GM18505 (cell line): ENCODE data around the gene NEIL1.
"Not testable (repeated sequence)": the region's sequence is repeated elsewhere in the genome, so short reads cannot be mapped to it uniquely, and the experiment has no call there.

Source experiments
- ATAC-seq: cut with Tn5 transposase; IDR thresholded peaks from one replicate; pipeline ENCODE4 v1.9.1; 2021; ENCODE audit not compliant: unreplicated experiment
- POLR2A ChIP-seq: IDR thresholded peaks from 4 replicates; pipeline ENCODE4 v1.6.1; 2011; ENCODE audit warnings: borderline replicate concordance; ENCODE audit not compliant: insufficient read depth, insufficient read length; ENCODE audit errors: extremely low read depth

The NEIL1 gene

DNA sequence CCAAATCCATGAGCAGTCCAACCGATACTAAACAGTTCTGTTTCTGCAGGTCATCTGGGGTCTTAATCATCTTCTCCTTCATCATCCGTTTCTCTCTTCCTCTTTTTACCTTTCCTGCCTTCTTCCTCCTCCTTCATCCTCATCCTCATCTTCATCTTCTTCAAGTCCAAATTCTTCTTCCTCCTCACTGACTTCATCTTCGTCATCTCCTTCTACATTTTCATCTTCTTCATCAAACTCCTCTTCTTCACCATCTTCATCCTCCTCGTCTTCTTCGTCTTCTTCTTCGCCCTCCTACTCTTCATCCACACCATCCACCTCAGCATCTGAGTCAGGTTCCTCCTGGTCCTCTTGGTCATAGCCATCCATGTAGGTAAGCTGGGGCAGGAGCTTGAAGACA lies 25.1 kb upstream of the NEIL1 start:
- no peak for TF ChIP-seq POLR2A
- ATAC-seq: no peak

DNA sequence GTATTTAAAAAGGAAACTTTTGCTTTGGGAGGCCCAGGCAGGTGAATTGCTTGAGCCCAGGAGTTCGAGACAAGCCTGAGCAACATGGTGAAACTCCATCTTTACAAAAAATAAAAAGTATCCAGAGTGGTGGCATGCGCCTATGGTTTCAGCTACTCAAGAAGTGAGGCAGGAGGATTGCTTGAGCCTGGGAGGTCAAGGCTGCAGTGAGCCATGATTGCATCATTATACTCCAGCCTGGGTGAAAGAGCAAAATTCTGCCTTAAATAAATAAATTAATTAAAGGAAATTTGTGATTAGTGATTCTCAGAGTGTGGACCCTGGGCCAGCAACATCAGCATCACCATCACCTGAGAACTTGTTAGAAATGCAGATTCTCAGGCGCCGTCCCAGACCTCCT lies 20.9 kb upstream of the NEIL1 start:
- ATAC-seq: no peak
- no peak for TF ChIP-seq POLR2A

DNA sequence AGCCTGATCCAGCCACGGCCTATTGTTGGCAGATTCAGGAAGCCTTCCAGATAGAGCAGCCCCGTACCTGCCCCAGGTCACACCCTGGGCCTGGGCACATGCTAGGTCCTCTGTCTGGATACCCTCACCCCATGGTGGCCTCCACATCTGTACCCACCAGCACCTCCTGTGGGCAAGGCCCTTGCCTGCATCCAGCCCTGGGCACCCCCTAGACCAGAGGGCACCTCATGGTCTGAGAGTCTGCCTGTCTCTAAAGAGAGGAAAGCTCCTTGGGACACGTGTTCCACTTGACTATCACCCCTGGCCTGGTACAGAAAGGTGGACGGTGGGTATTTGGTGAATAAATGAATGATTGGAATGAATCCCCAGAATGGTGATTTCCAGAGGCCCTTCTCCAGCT lies 19.8 kb upstream of the NEIL1 start:
- no peak for ATAC-seq

DNA sequence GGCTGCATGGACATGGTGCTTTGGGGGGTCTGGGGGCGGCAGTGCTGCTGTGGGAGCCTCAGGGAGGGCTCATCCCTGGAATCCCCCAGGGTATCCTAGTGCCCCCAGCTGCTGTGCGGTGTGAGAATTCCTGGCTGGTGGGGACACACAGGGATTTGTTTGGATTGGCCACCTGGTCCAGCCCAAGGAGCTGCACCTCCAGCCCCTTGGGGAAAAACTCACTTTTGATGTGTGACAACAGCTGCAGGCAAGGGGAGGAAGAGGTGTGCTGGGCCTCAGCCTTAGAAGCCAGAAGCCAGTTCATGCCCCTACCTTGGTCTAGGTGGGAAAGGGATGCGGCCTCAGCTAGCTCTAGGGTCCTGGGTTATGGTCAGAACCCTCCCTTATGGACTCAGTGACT lies 19.3 kb upstream of the NEIL1 start:
- no peak for ATAC-seq
- TF ChIP-seq POLR2A: no peak

More for the DNA sequence above, 19.8 kb upstream of the NEIL1 start:
- TF ChIP-seq POLR2A: no peak

DNA sequence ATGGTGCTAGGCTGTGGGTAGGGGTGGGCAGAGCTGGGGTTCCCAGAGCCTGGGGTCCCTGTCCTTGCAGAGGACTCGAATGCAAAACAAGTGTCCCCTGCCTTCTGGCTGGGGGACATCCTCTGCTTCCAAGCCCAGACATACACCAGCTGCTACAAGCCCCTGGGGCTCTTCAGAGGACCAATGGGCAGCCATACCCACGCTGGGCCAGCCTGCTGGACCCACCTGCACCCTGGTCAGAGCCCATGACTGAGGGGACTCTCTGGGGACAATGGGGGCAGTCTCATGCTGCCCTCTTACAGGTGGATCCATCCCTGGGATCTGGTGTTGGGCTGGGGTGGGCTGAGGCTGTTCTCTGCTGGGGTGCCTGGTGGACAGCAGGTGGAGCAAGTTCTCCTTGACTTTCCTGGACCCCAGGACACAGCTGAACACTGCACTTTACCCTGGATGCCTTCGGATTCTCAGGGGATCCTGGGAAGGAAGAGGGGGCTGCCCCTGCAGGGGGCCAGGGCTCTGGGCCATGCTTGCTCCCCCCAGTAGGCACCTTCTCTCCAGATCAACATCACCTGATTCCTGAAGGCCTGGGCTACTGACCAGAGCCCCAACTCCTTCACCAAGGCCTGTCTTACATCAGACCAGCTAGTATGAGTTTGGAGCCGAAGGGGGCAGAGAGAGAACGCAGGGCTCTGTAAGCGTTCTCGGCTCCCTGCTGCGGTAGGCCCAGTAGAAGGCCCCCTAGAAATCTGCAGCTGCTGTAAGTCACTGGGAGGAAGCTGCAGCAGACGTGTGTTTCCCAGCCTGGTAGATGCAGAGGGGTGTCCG lies 18.1 kb upstream of the NEIL1 start:
- no peak for TF ChIP-seq POLR2A
- no peak for ATAC-seq

DNA sequence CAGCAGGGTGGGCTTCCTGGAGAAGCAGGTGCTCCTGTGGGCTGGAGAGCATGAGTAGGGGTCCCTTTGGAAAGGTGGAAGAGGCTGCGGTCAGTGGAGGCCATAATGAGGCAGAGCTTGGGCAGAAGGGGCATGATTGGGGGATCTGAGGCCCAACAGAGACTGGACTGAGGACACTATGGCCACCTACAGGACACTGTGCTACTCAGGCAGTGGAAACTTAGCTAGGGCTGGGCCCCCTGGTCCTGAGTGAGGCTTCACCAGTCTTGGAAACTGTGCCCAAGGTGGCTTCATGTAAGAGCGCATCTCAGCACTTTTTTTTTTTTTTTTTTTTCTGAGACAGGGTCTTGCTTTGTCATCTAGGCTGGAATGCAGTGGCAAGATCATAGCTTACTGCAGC lies 17.3 kb upstream of the NEIL1 start:
- no peak for TF ChIP-seq POLR2A
- ATAC-seq: no peak

DNA sequence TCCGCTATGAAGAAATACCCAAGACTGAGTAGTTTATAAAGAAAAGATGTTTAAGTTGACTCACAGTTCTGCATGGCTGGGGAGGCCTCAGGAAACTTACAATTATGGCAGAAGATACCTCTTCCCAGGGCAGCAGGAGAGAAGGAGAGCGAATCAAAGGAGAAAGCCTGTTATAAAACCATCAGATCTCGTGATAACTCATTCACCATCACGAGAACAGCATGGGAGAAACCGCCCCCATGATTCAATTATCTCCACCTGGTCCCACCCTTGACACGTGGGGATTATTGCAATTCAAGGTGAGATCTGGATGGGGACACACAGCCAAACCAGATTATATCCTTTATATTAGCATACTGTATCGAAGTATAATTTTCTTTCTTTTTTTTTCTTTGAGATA lies 14.7 kb upstream of the NEIL1 start:
- not testable (repeated sequence) for ATAC-seq

DNA sequence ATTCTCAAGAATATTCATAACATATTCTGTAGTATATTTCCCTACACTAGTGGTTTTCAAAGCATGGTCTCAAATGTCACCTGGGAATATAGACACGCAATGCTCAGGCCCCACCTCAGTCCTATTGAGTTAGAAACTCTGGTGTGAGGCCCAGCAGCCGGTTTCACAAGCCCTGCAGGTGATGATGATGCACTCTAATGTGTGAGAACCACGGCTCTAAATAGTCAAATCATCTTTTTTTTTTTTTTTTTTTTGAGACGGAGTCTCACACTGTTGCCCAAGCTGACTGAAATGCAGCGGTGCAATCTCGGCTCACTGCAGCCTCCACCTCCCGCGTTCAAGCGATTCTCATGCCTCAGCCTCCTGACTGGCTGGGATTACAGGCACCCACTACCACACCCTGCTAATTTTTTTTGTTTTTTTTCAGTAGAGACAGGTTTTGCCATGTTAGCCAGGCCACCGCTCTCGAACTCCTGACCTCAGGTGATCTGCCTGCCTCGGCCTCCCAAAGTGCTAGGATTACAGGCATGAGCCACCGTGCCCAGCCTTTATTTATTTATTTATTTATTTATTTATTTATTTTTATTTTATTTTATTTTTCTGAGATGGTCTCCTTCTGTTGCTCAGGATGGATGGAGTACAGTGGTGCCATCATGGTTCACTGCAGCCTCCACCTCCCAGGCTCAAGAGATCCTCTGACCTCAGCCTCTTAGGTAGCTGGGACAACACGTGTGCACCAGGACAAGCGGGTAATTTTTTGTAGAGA lies 13.0 kb upstream of the NEIL1 start:
- ATAC-seq: not testable (repeated sequence)

DNA sequence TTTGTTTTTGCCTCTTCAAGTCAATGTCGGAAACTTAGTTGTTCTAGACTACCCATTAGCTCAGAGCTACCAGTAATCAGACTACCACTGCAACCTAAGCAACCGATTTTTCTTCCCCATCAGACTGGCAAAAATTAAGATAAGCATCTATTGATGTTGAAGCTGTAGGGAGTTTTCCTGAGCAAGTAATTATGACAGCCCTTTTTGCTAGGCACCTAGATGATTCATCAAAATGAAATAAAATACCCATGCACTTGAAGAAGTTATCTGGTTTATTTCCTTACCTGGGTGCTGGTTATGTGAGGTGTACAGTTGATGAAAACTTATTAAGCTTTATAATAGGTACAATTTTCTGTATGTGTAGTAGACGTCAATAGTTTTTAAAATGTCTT lies 11.5 kb upstream of the NEIL1 start:
- TF ChIP-seq POLR2A: no peak
- ATAC-seq: no peak

DNA sequence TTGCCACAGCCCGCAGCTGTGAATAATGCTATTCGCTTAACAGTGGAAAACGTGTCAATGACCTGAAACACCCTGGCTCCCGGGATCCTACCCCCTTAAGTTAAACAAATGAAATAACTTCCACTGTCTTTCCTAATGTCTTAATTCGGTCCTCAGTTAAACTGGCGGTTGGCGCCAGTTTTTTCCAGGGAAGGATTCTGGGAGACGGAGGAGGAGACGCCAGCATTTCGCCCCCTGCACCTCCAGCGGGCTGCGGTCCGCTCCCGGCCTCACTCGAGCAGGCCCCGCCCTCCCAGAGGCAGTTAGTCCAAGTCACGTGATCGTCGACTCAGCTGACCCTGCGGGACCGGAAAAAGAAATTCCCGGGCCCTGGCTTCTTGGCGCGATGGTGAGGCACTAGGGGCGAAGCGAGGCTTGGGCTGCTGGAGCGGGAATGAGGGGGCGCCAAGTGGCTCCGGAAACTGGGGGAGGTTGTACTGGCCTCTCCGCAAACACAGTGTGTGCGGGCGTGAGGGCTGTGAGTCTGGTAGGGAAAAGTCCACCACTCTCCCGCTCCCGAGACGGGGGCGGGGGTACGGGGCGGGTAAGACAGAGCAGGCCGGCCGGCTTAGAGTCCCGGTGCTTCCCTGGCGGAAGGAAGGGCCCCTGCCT lies 11.0 kb upstream of the NEIL1 start, which contains the start of gene COMMD4:
TSS of gene COMMD4 (plus strand) at position 359 of the 651 bp plus-strand sequence. CDS start at position 386, 27 bp downstream.
- peak; percentile 56 for TF ChIP-seq POLR2A
- no peak for ATAC-seq

DNA sequence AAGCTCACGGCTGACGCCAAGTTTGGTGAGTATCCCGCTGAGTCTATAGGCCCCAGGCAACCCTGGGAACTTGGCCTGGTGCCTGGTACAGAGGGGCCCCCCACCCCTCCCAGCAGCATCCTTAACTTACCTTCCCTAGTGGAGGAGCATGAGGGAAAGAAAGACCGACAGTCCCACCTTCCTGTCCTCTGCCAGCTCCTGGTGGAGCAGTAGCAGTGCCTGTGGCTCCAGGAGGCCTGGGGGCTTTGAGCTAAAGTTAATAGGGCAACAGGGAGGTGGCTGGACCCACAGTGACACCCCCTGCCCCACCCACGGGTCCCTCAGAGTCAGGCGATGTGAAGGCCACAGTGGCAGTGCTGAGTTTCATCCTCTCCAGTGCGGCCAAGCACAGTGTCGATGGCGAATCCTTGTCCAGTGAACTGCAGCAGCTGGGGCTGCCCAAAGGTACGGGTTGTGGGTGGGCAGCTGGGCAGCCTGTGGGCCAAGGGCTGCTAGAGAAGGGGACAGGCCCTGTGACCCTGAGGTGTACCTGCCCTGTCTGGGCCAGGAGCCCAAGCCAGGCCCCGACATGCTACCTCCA lies 8.1 kb upstream of the NEIL1 start:
- TF ChIP-seq POLR2A: no peak
- no peak for ATAC-seq

DNA sequence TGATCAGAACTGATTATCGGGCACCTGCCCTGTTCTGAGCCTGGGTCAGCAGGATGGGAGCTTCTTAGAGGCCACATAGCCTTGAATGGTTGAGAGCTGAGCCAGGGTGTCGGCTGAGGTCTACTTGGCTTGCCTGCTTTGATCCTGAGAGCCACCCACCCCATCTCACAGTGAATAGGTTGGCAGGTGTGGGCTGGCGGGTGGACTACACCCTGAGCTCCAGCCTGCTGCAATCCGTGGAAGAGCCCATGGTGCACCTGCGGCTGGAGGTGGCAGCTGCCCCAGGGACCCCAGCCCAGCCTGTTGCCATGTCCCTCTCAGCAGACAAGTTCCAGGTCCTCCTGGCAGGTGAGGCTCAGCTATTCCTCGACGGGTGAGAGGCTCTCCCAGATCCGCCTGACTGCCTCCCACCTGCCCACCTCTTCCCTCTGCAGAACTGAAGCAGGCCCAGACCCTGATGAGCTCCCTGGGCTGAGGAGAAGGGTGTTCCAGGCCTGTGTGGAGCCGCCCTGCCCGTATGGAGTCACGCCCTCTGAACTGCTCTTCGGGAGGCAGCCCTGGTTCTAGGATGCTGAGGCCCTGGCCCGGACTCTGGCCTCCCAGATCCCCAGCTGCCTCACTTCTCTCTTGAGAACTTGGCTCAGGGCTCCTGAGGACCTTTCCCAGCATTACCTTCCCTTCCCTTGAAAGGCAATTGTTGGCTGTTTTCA lies 7.2 kb upstream of the NEIL1 start:
- ATAC-seq: no peak
- no peak for TF ChIP-seq POLR2A

DNA sequence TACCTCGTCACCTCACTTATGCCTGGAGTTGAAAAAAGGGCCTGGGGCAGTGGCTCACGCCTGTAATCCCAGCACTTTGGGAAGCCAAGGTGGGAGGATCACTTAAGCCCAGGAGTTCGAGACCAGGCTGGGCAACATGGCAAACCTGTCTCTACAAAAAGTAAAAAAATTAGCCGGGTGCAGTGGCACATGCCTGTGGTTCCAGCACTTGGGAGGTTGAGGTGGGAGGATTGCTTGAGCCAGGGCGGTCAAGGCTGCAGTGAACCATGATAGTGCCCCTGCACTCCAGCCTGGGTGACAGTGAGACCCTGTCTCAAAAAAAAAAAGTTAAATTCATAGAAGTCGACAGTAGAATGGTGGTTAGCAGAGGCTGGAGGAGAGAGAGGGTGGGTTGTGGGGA lies 4.6 kb upstream of the NEIL1 start:
- no peak for TF ChIP-seq POLR2A
- ATAC-seq: no peak

DNA sequence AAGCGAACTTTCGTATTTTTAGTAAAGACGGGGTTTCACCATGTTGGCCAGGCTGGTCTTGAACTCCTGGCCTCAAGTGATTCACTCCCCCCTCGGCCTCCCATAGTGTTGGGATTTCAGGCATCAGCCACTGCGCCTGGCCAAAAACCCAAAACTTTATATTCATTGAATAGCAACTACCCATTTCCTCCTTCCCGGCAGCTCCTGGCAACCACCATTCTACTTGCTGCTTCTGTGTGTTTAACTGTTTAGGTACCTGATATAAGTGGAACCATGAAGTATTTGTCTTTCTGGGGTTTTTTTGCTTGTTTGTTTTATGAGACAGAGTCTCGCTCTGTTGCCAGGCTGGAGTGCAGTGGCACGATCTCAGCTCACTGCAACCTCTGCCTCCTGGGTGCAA lies 2.9 kb upstream of the NEIL1 start:
- not testable (repeated sequence) for ATAC-seq
